Adrenal gland (tissue), 5 donors: Measurements from ENCODE around the gene IFNL4.

ENCODE experiments used
- CTCF ChIP-seq, 6 experiments: fragments of 450-650 bp in 4 of 6; fragments of 200-600 bp in 2 of 6; sonication (generic) in 1 of 6; IDR thresholded peaks; 1 replicate in 5 of 6; 2 replicates in 1 of 6; pipeline versions ENCODE4 v1.5.1 to v1.8.0; 2016 to 2021; ENCODE audit warnings: antibody characterized with exemption in 6 of 6, mild to moderate bottlenecking in 2 of 6, moderate library complexity in 1 of 6
- POLR2A ChIP-seq, 2 donors: fragments of 450-650 bp; IDR thresholded peaks; one replicate each; pipeline ENCODE4 v1.6.1; 2017; ENCODE audit warnings: antibody characterized with exemption in 2 of 2, mild to moderate bottlenecking in 2 of 2, moderate library complexity in 1 of 2
- donor health status: DM: no; HTN: no; CAD: no.

- no peak for TF ChIP-seq CTCF (IDR thresholded peaks at IDR 0.05)
- TF ChIP-seq POLR2A (IDR thresholded peaks at IDR 0.05): no peak
Observed at GRCh38 chr19:39246951-39247669, 1.5 kb downstream of the IFNL4 start.
